Measurements from ENCODE around the gene SLC10A6.

GRCh38 chr4:86845593-86845992, 3.6 kb downstream of the SLC10A6 start:
- TF ChIP-seq CTCF (IDR thresholded peaks at IDR 0.05; ENCODE audit: insufficient read depth, low read length, poor library complexity, severe bottlenecking) (no peak), EZH2phosphoT487 (conservative IDR thresholded peaks at IDR 0.05; ENCODE audit: low read length) (no peak)
